ENCODE data around the gene VAPB. TPM values are rescaled to one million over a fixed set of nuclear protein-coding genes. Genes with fewer than 3 reads are reported as not detected.

VAPB gene
- total and polyA plus RNA-seq, 2 of the 4 experiments (the other 2 are of a cell fraction), result 9.1 to 26.0 TPM

GRCh38 chr20:58381627-58382026, 7.4 kb upstream of the VAPB start:
- no peak for DNase-seq
- Histone ChIP-seq H3K14ac (replicated peaks; ENCODE audit: low read depth, low read length) (no peak overlapping the region), H3K79me1 (ENCODE audit: low read depth in 1 of 2, low read length in 2 of 2) (no peaks in the 10 kb centered on the region), H3K27me3 (ENCODE audit: control insufficient read depth, insufficient read depth, low read length) (peaks cover 2% of the 10 kb centered on the region; the same call in 1 of the 2 replicates), H3K36me3 (ENCODE audit: control insufficient read depth, insufficient read depth, low read length) (no peaks in the 10 kb centered on the region), H3K4me3 (ENCODE audit: insufficient read depth, low read depth, low read length) (no peak overlapping the region), H4K20me1 (ENCODE audit: insufficient read depth, low read length) (no peaks in the 10 kb centered on the region), H2BK20ac (ENCODE audit: low read depth, low read length) (no peak overlapping the region), H3K9me1 (ENCODE audit: insufficient read depth, low read length) (no peaks in the 10 kb centered on the region), H3K4me2 (ENCODE audit: low read depth, low read length) (no peak overlapping the region), H4K8ac (ENCODE audit: low read depth in 2 of 2, low read length in 2 of 2) (no peak overlapping the region), H2AFZ (replicated peaks; ENCODE audit: low read length, poor library complexity) (no peak overlapping the region), H2BK120ac (ENCODE audit: low read depth, low read length) (no peak overlapping the region), H3K9ac (ENCODE audit: low read depth, low read length) (no peak overlapping the region), H2BK15ac (ENCODE audit: low read depth, low read length) (no peak overlapping the region), H2BK5ac (ENCODE audit: low read depth, low read length, poor library complexity, severe bottlenecking) (no peak overlapping the region), H3K23ac (ENCODE audit: low read depth, low read length) (no peak overlapping the region), H3K4ac (ENCODE audit: low read depth, low read length) (no peak overlapping the region), H3K27ac (ENCODE audit: insufficient read depth, low read length) (no peak overlapping the region), H3K56ac (ENCODE audit: extremely low read depth, insufficient read depth, low read length) (no peak overlapping the region), H3K4me1 (ENCODE audit: control insufficient read depth, insufficient read depth, low read length) (no peaks in the 10 kb centered on the region), H2AK5ac (ENCODE audit: low read depth, low read length) (no peak overlapping the region), H3K9me3 (ENCODE audit: control insufficient read depth, insufficient read depth, low read length) (peaks cover 12% of the 10 kb centered on the region), H3K18ac (ENCODE audit: low read depth, low read length) (no peak overlapping the region), H2AK9ac (replicated peaks; ENCODE audit: low read depth, low read length, poor library complexity) (no peak overlapping the region), H4K5ac (ENCODE audit: low read depth, low read length) (no peak overlapping the region), H4K91ac (ENCODE audit: insufficient read depth, low read depth, low read length) (no peak overlapping the region)
- dilution Hi-C loops (cut with HindIII; ENCODE audit: low sequenced_read_pairs, unreplicated experiment), result no loop called here
- TF ChIP-seq RFX5 (IDR thresholded peaks at IDR 0.05; ENCODE audit: low read depth, low read length) (no peak), MAFK (IDR thresholded peaks at IDR 0.05; ENCODE audit: low read depth, low read length) (no peak), SMC3 (IDR thresholded peaks at IDR 0.05; ENCODE audit: low read depth, low read length) (no peak), CTCF (conservative IDR thresholded peaks at IDR 0.05; ENCODE audit: low read depth, low read length) (no peak), NFE2L2 (IDR thresholded peaks at IDR 0.05; ENCODE audit: low read depth, low read length) (no peak), MAZ (IDR thresholded peaks at IDR 0.05; ENCODE audit: borderline replicate concordance, low read depth, low read length) (no peak), RCOR1 (IDR thresholded peaks at IDR 0.05; ENCODE audit: insufficient replicate concordance, low read length) (no peak), FOS (IDR thresholded peaks at IDR 0.05; ENCODE audit: low read depth, low read length) (no peak), POLR2A (IDR thresholded peaks at IDR 0.05; ENCODE audit: low read depth, low read length) (no peak)
- no peak for ATAC-seq (ENCODE audit: low read depth)
- in situ Hi-C loops (cut with MboI; ENCODE audit: low sequenced_read_pairs), result no loop called here
- ChIA-PET POLR2A (ENCODE audit: unreplicated experiment) (no interaction called here), CTCF (no interaction called here)
- no TSS peak for BruUV-seq (replicated peaks)
- intact Hi-C loops (cut with micrococcal nuclease), result no loop called here
- no CpG with 5 or more reads among the region's 7 CpGs for WGBS, 2 experiments (ENCODE audit: extremely low coverage in 2 of 2, insufficient read length in 1 of 2)

Data from IMR-90 (cell line).